Suprapubic skin (tissue), 4 donors: ENCODE data around the gene LRRC46.

Experiments
- CTCF ChIP-seq, 2 donors: fragments of 200-600 bp in 1 of 2; fragments of 450-650 bp in 1 of 2; sonication (generic) in 1 of 2; IDR thresholded peaks; one replicate each; pipeline ENCODE4 v1.5.1; 2016 to 2019; ENCODE audit warnings: antibody characterized with exemption in 2 of 2, mild to moderate bottlenecking in 1 of 2, moderate library complexity in 1 of 2
- POLR2A ChIP-seq, 2 donors: fragments of 450-650 bp; IDR thresholded peaks; one replicate each; pipeline ENCODE4 v1.6.1; 2017; ENCODE audit warnings: antibody characterized with exemption in 2 of 2, mild to moderate bottlenecking in 2 of 2, moderate library complexity in 2 of 2
- POLR2AphosphoS5 ChIP-seq, 3 donors: sonication (generic); formaldehyde crosslinking; IDR thresholded peaks; one replicate each; pipeline ENCODE4 v1.6.1; 2017; ENCODE audit warnings: antibody characterized with exemption in 3 of 3

DNA sequence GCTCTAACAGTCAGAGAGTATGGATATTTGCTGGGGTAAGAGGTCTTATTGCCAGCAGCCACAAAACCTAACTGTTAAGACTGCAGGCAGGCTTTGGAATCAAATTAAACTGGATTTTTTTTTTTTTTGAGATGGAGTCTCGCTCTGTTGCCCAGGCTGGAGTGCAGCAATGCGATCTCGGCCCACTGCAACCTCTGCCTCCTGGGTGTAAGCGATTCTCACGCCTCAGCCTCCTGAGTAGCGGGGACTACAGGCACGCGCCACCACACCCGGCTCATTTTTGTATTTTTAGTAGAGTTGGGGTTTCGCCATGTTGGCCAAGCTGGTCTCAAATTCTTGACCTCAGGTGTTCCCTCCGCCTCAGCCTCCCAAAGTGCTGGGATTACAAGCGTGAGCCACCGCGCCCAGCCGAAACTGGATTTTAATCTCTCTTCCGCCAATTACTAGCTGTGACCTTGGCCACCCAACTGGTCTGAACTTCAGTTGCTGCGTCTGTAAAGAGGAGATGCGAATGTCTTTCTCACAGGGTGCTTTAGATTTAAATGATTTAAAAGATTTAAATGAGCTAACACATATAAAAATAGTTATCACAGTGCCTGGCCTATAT, 971 bp upstream of the LRRC46 start:
- TF ChIP-seq CTCF (IDR thresholded peaks at IDR 0.05) (no peak), POLR2A (IDR thresholded peaks at IDR 0.05) (no peak), POLR2AphosphoS5 (IDR thresholded peaks at IDR 0.05) (no peak)
